ENCODE results near the gene GPS1. TPM values are rescaled to one million over a fixed set of nuclear protein-coding genes. Genes with fewer than 3 reads are reported as not detected.

GPS1 gene
- polyA plus RNA-seq, 4 donors = 70.7 to 141 (median 101) TPM

DNA sequence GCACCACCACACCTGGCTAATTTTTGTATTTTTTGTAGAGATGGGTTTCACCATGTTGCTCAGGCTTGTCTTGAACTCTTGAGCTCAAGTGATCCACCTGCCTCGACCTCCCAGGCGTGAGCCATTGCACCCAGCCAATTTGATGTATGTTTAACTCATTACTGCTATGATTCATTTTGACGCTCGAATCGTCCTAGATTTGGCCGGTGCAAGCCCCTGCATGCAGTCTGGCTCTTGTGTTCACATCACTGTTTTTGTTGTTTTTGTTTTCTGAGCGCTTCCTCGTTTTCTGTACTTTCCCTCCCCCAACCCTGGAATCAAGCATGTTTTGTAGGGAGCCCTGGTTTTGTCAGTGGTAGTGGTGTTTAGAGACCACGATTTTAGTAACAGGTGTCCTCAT is 21.7 kb downstream of the GPS1 start:
- DNase-seq (ENCODE audit: low read depth in 4 of 4, low spot score in 3 of 4) = no peak

DNA sequence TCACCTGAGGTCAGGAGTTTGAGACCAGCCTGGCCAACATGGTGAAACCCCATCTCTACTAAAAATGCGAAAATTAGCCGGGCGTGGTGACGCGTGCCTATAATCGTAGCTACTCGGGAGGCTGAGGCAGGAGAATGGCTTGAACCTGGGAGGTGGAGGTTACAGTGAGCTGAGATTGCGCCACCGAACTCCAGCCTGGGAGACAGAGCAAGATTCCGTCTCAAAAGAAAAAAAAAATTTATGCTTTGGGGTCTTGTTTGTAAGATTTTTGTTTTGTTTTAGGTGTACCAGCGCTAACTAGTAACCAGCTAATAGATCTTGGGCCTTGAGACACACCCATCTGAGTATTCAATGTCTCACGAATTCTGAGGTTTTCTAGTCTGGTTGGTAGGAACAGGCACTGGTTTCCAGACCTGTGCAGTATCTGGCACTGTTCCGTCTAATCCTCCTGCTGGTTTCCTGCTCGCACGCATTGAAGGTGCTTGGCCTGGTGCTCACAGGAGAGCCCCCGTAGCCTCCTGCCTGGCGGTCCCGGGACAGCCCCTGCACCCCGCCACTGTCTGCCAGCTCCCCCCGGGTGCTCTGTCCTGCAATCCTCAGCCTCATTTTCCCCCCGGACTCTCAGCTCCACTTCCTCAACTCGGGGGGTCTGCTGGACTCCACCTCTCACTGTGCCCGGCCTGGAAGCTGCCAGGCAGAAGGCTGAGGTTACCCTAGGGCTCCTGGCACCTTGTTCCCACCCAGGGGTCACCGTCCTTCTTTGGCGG is 24.5 kb downstream of the GPS1 start:
- no peak for DNase-seq (ENCODE audit: low read depth in 4 of 4, low spot score in 3 of 4)

DNA sequence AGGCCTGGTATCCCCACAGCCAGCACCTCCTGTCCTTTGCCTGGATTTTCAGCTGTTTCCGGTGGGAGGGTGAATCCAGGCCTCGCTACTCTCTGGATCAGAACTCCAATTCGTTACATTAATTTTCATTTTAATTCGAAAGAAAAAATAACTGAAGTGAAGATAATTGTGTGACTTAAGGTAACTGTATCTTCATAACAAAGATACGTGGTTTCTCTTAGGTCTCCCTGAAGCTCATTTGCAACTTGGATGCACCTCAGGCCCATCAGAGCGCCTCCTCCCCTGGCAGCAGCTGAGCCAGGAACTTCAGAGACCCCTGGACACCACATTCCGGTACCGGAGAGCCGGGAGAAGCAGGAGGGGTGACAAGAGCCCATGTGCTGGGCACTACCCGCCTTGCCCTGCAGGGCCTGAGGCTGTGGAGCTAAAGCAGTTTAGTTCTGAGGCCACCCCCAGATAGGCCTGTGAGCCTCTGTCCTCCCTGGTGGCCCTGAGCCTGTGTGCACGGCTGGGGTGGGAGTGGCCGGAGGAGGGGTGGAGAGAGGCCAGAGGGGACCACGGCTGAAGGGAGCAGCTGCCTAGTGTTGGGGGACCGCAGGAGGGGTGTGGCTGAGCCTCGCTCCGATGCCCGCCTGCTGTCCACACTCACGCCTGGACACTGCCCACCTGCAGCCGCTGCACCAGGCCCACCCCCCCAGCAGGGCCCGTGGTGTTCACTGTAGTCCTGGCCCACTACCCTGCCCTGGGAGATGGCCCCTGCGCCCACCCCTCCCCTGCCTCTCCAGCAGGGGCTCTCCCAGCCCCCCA is 25.3 kb downstream of the GPS1 start:
- no peak for DNase-seq (ENCODE audit: low read depth in 4 of 4, low spot score in 3 of 4)

DNA sequence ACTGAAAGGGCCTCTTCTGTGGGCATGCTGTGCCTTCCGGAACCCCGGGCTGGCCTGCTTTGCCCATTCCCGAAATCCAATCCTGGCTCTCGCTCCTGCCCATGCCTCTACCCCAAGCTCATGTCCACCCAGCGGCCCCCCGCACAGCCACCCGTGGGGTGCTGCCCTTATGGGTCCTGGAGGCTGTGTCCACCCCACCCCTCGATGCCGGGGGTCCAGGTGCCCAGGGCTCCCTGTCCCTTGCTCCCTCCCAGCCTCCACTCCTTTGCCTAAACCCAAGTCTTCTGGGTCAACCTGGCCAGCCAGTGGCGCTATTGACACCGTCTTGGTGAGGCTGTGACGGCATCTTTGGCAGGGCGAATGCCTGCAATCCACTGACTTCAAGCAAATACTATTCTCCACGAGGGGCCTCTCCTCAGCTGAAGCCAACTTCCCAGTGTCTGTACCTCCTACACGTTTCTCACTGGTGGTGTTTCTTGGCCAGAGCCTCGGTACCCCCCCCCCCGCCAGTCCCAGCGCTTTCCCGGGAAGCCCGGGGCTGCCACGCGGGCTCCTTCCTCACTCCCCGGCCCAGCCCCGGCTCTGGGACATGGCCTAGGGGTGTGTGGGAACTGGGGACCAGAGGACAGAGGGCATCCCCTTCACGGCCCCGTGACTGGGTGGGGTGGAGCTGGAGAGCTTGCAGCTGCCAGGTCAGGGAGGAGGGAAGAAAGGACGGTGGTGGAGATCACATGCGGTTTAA is 26.1 kb downstream of the GPS1 start:
- no peak for DNase-seq (ENCODE audit: low read depth in 4 of 4, low spot score in 3 of 4)

DNA sequence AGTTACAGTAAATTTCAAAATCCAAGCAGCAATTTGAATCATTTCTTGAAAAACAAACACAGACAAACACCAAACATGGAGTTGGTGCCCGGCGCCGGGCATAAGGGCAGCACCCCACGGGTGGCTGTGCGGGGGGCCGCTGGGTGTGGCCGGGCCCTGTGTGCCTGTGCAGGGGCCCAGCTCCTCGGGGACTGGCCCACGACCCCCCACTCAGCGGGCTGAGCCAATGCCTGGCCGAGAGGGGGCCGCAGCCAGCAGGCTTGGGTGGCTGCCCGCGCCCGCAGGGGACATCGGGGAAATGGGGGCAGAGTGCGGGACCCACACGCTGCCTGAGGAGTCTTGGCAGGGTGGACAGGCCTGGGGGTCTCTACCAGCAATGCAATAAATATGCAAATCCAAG is 26.7 kb downstream of the GPS1 start:
- DNase-seq (ENCODE audit: low read depth in 4 of 4, low spot score in 3 of 4) = no peak

DNA sequence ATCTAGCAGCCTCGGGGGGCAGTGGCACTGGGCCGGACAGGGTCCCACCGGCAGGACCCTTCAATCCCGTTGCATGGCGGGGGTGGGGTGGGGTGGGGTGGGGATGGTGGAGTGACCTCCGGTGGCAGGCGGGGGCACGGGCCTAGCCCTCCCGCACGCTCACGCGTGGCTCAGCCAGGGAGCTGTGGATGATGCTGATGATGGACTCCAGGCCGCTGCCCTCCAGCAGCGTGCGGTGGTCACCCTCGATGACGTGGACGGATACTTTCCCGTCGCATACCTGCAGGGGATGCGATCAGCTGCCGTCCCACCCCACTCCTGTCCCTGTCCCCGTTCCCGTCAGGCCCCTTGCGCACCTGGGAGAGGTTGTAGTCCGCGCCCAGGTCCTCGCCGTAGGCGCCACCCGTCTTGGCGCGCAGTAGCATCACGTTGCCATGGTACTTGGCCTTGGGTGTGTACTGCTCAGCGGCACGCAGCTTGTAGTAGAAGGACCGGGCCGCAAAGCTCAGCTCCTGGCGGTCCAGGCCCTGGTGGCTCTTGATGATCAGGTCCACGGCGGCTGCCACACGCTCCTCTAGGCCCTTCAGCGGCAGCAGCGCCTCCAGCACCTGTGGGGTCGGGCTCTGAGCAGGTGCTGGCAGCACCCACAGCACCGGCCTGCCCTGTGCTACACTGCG is 27.4 kb downstream of the GPS1 start:
- no peak for DNase-seq (ENCODE audit: low read depth in 4 of 4, low spot score in 3 of 4)

DNA sequence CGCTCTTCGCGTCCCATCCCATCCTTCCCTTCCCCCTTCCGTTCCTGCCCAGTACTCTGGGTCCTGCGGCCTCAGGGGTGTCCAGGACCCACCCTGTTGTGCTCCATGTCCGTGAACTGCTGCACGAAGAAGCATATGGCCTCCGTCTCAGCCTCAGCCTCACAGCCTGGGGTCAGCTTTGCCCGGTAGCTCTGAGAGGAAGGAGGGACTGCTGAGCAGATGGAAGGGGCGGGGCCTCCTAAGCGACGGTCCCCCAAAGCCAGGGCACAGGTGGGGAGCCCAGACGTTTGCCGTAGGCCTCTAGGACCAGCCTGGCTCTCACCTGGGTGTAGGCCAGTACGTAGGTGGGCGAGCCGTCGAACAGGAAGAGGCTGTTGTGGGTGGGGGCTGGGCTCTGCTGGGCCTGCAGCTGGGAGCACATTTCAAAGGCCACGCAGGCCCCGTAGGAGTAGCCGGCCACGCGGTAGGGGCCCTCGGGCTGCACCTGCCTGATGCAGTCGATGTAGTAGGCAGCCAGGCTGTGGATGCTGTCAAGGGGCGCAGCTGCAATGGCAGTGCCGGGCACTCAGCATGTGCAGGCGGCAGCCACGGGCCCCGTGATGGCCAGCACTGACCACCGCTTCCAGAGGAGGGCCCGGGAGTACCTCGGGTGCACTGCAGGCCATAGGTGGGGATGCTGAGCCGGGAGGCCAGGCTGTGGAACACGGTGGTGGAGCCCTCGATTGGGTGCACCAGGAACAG is 28.5 kb downstream of the GPS1 start:
- DNase-seq (ENCODE audit: low read depth in 4 of 4, low spot score in 3 of 4) = no peak

DNA sequence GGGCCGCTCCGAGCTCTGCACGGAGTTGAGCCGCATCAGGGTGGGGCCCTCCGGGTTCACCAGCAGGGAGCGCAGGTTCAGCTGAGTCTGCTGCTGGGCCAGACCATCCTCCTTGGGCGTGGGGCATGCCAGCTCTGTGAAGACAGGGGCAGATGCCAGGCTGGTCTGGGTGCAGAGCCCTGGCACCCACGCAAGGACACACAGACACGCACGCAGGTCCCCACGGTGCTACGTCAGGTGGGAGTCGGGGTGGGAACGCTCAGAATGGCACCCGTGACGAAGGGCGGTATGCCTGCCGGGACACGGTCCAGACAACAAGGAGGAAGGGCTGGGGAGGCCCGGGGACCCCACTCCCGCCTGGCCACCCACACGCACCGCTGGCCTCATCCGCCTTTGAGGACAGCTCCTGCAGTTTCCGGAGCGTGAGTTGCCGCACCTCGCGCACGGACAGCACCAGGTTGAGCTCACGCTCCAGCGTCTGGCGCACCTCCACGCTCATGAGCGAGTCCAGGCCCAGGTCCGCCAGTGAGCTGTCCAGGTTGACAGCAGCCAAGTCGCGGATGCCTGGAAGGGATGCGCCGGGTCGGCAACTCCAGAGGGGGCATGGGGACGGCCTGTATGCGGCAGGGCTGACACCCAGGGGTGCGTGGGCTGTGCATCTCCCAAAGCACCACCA is 29.2 kb downstream of the GPS1 start:
- no peak for DNase-seq (ENCODE audit: low read depth in 4 of 4, low spot score in 3 of 4)

DNA sequence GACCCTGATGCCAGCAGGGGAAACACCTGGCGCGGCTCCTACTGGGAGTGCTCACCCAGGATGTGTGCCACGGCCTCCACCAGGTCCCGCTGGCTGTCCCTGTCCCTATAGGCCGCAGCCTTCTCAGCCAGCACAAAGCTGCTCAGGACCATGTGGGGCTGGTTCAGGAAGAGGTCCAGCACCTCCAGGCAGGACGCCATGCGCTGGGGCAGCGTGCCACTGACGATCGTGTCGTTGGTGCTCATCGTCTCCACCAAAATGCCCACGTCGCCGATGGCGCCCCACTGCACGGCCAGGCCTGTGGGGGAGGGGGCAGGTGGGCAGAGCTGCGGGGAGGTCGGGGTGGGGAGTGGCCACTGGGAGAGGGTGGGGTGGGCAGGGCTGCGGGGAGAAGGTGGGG is 29.8 kb downstream of the GPS1 start:
- no peak for DNase-seq (ENCODE audit: low read depth in 4 of 4, low spot score in 3 of 4)

DNA sequence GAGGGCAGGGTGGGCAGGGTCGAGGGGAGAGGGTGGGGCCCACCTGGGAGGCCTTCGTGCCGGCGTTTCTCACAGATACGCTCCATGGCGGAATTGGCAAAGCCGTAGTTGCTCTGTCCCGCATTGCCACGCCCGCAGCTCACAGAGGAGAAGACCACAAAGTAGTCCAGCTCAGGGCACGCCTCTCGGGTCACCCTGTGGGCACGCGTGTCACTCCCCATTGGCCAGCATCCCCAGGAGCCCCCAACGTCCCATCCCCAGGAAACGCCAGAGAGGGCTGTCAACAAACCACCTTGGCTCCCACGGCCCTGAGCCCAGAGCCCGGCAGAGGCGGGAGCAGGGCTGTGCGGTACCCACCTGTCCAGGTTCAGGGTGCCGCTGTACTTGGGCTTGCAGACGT is 30.3 kb downstream of the GPS1 start:
- DNase-seq (ENCODE audit: low read depth in 4 of 4, low spot score in 3 of 4) = no peak

DNA sequence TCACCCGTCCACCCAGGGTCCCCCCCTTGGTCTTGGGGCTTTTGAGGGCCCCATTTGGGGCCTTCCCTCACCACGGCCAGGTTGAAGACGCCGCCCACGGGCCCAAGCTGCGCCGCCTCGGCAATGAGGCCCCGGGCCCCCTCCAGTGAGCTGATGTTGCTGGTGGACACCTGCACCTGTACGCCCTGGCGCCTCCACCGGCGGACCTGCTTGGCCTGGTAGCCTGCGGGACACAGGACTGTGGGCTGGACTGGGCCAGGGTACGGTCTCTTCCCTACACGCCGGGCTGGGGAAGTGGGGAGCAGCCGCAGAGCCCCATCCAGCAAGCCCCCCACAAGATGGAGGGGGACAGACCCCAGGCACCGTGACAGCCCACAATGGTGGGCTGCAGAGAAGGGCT is 30.8 kb downstream of the GPS1 start:
- no peak for DNase-seq (ENCODE audit: low read depth in 4 of 4, low spot score in 3 of 4)

DNA sequence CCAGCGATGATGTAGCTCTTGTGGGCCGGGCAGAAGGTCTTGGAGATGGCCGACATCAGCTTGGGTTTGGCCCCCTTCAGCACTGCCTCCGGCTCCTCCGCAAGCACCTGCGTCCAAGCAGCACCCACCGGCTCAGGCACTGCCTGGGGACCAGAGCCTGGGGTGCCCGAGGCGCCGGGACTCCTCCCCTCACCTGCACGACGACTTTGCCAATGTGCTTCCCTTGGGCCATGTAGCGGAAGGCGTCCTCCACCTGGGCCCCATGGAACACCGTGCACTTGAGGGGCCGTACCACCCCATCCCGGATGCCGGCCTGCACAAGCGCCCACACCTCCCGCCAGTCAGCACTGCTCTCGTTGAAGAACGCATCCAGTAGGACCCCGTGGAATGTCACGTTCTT is 31.3 kb downstream of the GPS1 start:
- no peak for DNase-seq (ENCODE audit: low read depth in 4 of 4, low spot score in 3 of 4)

DNA sequence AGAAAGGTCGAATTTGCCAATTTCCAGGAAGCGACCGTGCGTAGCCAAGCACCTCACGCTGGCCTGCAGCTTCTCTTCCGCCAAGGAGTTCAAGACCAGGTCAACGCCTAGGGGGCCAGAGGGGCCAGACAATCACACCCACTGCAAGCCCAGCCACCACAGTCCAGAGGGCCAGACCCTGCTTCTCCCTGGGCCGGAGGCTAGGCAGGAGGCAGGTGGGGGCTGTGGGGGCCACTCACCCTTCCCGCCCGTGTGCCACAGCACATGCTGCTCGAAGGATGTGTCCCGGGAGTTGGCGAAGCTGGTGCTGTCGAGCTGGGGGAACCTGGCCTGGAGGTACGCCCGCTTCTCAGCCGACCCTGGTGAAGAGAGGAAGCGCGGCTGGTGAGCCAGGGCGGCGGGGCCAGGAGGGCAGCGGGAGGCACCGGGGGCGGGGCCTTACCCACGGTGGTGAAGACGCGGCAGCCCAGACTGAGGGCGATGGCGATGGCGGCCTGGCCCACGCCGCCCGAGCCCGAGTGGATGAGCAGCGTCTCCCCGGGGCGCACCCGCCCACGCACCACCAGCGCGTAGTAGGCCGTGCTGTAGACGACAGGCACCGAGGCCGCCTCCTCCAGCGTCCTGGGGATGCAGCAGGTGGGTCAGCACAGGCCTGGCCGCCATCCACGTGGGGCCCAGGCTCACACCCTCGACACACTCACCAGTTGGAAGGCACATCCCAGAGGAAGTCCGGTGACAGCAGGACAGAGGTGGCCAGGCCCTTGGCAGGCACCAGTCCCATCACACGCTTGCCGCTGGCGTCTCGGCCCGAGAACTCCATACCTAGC is 32.0 kb downstream of the GPS1 start:
- DNase-seq (ENCODE audit: low read depth in 4 of 4, low spot score in 3 of 4) = no peak

DNA sequence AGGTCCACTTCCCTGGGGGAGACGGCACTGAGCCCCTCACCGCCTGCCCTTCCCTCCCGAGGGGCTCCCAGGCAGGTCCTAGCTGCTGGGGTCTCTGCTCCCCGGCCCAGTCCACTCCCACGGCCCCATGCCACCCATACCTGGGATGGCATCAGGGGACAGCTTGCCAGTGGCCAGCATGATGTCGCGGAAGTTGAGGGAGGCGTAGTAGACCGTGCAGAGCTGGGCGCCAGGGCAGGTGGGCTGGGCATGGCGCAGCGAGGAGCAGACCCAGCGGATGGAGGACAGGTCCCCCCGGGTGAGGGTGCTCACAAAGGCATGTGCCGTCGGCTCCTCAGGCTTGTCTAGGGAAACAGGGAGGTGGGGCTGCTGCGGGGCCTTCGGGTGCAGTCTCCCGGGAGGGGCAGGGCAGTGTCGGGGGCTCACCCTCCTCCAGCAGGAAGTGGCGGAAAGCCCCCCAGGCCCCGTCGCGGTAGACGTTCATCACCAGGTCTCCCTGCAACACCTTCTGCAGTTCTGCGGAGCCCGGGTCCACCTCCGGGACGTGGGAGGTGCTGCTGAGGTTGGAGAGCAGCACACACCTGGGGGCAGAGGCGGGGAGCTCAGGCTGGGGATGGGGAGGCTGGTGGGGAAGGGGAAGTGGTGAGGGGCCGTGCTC is 32.8 kb downstream of the GPS1 start:
- no peak for DNase-seq (ENCODE audit: low read depth in 4 of 4, low spot score in 3 of 4)

DNA sequence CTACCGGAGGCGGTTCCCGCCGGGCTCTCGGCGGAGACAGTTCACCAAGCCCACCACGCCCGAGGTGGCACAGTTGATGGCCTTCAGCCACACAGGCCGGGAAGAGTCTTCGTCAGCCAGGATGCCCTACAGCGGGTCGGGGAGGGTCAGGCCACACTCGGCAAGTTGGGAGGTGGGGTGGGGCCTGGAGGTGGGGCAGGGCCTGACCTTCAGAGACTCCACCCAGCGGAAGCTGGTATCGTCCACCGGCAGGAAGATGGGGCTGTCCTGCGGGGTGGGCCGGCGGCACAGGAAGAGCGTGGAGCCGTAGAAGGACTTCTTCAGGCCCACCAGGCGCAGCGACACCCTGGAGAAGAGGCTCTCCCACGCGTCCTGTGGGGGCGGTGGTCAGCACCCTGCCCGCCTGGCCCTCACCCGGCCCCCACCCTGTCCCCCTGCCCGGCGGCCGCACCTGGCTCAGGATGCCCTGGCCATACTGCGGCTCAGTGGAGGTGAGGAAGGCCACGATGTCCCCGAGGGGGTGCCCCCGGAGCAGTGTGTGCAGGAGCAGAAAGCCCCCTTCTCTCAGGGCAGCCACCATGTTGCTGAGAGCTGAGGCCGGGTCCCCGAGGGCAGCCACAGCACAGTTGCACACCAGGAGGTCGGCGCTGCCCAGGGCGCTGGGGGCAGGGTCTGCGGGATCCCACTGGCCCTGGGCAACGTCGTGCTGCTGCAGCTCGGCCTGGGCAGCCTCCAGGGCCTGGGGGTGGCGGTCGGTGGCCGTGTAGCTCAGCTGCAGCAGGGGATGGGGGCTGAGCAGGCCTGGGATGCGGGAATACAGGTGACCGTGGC is 33.5 kb downstream of the GPS1 start:
- no peak for DNase-seq (ENCODE audit: low read depth in 4 of 4, low spot score in 3 of 4)

DNA sequence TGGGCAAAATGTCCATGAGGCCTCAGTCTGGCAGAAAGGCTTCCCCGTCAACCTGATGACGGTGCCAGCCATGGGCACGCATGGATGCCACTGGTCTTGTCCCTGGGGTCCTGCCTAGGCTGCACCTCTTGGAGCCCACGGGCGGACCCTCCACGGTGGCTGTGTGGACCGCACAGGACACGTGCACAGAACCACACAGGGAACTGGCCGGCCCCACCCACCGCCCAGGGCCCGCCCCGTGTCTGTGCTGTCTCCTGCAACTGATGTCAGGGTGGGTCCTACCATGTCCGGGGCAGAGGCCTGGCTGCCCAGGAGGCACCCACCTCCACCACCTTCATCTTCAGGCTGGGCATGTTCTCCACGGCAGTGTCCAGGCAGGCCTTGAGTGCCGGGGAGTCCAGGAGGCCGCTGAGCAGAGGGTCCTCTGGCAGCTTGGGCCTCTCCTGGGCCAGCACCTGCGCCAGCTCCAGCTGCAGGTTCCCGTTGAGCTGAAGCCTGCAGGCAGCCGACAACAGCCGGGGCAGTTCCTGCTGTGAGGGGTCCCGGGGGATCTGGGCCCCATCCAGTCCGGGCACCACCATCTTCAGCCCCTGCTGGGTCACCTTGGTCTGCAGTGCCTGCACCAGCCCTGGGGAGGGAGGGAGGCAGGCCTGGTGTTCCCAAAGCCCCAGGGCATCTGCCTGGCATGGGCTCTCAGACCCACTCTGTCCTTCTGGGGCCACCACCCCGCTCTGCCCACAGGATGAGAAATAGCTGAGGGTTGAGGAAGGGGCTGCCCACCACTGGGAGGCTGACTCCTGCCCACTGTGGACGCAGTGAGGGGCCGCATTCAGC is 34.5 kb downstream of the GPS1 start:
- DNase-seq (ENCODE audit: low read depth in 4 of 4, low spot score in 3 of 4) = no peak
